Epidermal melanocyte (primary cell): ENCODE results near the gene HS6ST1.

Source experiments
- DNase-seq: peaks from one replicate; pipeline ENCODE4 v3.0.0; 2011; ENCODE audit warnings: low spot score; ENCODE audit not compliant: insufficient read length

Gene HS6ST1

DNA sequence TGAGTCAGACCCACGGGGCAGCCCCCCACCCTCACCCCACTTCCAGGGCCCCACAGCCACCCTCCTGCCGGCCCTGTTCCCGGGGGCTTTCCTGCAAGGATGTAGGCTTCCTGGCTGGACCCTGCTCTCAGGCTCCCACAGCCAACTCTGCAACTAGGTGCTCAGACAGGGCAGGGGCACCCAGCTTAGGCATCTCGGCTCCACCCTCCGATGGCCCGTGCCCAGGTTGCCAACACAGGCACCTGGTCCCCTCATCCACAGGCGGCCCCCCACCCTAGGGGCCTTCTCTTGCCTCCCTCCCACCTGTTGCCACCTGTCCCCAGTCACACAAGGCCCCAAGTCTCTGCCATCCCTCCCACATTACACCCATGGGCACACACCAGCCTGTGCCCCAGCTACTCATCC lies 34.6 kb downstream of the HS6ST1 start:
- DNase-seq = no peak

DNA sequence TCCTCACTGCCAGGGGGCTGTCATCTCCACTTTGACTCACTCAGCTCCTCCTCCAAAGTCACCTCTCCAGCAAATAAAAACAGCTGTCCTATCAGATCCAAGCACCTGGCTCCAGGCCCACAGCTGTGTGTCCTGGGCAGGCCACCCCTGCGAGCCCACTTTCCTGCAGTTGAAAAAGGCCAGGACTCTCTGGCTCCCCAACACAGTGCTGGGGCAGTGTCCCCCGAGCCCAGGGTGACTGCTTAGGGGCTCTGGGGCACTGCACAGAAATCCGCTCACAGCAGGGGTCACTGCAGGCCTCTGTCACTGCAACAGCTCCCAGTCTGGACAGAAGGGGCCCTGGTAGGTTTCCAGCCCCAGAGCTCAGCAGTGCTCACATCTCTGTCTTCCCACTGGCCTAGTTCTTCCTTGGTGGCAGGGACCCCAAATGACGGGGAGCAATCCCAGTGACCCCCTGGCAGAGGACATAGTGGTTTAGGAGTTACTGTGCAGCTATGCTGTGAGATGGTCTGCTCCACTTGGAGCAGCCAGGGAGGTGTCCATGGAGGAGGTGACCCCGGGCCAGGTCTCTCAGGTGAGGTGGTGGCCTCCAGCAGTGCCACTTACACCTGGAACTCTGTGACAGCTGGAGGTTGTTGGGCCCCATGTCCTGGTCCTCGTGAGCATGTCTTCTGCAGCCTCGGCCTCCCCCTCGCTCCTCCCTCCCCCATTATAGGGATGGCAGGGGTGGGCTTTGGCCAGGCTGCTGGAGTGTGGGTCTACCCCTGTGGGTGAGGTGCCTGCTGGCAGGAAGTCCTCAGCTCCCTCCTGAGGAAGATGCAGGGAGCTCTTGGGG lies 35.5 kb downstream of the HS6ST1 start:
- no peak for DNase-seq

DNA sequence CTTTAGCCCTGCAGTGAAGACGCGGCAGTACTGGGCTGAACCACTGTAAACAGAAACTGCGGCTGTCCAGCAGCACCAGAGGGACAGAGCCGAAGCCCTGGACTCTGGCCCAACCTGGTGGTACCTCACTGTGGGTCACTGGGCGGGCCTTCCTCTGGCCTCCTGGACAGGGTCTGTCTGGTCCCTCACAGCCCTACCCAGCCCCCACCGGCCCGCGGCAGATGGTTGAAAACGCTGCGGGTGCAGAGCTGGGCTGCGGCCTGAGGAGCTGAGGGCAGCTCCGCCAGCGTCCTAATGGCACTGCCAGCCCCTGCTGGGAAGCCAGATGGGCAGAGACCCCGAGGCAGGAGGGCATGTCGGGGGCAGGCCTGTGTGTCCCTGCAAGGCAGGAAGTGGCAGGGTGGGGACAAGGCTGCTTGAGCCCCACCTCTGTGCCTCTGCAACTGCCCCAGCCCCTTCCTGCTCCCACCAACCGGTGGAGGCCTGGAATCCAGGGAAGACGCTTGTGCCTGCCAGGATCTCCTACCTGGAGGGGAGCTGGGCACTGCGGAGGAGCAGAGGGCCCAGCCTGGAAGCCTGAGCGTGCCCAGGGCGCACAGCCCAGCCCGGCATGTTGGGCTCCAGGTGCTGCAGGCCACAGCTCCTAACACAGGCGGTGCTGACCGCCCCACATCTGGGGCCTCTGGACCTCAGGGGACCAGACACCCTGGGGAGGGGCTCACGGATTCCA lies 36.3 kb downstream of the HS6ST1 start:
- no peak for DNase-seq

DNA sequence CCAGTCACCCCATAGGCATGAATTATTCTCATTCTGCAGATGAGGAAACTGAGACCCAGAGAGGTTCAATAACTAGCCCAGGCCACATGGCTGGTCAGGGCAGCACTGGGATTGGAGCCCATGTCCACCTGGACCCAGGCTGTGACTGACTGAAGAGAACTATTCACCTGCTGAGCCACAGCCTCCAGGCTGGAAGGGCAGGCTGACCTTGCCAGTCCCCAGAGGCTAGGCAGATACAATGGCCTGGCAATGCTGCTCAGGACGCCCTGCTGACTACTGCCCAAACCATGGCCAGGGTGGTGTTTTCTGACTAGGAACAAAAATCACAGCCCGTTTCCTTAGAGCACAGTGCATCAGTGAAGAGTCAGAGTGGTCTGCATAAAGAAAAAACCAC lies 36.8 kb downstream of the HS6ST1 start:
- no peak for DNase-seq

DNA sequence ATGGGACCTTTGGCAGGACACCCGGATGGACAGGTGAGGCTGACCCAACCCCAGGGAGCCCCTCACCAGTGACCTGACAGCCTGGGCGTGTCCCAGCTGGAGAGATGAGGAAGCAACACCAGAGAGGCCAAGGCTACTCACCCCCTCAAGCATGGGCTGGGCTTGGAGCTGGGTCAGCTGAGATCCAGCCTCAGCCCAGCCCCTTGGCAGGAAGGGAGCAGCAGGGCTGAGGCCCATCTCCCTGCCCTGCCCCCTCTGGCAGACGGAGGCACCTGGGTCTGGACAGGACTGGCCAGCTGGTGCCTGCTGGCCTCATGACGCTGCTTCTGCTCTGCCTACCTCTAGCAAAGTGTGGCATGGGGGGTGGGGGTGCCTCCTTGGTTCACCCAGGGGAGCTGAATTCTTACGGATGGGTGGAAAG lies 37.8 kb downstream of the HS6ST1 start:
- no peak for DNase-seq

DNA sequence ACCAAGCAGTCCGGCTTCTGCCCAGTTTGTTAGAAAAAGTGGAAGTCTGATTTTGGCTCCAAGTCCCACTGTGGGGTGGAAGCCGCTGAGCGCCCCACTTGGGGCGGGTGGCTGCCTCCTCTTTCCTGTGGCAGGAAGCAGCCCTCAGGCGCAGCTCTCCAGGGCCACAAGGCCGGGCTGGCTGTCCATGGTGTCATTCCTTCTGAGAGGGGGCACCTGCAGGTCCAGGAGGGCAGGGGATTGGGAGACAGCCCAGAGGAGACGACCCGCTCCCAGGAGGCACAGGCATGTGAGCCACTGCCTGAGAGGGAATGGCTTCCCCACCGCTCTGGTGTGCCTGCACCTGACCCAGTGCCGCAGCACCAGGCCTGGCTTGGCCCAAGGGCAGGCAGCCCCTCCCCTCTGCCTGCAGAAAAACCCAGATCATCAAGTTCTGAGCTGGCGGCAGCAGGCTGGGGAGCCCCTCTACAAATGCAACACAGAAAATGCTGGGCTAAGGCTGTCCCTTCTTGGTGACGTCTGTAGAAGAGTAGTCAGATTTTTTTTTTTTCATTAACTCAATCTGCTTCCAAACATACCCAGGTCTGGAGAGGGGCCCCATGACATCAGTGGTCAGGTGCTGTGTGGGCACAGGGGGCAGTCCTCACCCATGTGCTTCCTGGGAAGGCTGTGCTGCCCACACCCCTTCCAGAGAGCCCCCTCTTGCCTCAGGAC lies 38.4 kb downstream of the HS6ST1 start:
- DNase-seq = no peak

DNA sequence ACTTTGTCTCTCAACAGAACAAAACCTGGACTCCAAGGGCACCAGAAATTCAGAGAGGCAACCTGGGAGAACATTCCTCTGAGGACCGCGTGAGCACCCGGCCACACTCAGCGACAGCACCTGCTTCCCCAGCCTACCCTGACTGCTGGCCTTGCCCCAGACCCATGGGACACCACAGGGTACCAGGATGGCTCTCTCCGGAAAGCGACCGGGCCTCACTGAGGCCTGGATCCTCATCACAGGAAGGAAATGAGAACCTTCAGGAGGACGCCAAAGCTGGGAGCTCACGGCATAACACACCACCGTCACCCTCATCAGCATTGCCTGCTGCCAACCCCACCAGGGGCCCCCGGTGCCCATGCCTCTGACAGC lies 38.9 kb downstream of the HS6ST1 start:
- no peak for DNase-seq

DNA sequence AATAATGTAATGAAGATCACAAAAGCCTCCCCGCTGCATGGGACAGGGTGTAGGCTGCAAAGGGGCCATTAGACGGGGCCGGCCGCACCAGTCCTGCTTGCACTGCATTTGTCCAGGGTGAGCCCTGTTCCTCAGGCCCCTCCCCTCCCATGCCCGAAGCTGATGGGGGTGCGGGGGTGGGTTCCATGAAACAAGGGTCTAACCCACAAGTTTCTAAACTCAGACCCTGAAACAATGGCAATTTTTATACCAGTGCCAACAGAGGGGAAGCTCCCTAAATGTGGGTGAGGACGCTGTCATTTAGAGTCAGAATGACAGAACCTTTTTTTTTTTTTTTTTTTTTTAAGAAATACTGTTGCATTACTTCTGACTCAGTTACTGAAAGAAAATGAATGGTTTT lies 39.7 kb downstream of the HS6ST1 start:
- DNase-seq = no peak

DNA sequence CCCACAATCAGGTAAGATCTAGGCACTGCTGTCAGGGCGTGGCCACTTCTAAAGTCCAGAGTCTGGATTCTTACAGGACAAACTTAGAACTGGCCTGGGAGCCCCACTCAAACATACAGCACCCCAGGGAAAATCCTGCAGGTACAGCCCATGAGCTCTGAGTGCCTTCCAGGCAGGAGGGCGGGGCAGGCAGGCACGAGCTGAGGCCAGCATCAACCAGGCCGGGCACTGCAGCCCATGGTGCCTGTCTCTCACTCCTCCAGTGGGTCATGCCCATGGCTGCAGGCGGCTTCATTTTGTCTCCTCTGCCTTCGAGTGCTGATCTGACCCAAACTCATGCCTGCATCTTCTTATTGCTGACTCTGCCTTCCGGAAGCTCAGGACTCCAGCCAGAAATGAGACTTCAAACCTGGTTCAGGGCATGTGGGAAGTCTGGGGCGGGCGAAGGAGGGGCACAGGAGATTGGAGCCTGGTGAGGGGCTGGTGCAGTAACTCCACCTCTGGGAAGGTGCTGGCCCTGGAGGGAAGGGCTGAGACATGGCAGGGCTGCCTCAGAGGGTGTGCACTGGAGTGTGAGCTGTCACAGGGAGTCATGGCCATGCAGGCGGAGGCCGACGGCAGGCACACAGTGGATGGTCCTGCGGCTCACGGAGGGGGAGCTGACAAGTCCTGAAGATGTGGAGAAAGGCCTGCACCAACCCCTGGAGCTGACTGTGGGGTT lies 40.5 kb downstream of the HS6ST1 start:
- no peak for DNase-seq

DNA sequence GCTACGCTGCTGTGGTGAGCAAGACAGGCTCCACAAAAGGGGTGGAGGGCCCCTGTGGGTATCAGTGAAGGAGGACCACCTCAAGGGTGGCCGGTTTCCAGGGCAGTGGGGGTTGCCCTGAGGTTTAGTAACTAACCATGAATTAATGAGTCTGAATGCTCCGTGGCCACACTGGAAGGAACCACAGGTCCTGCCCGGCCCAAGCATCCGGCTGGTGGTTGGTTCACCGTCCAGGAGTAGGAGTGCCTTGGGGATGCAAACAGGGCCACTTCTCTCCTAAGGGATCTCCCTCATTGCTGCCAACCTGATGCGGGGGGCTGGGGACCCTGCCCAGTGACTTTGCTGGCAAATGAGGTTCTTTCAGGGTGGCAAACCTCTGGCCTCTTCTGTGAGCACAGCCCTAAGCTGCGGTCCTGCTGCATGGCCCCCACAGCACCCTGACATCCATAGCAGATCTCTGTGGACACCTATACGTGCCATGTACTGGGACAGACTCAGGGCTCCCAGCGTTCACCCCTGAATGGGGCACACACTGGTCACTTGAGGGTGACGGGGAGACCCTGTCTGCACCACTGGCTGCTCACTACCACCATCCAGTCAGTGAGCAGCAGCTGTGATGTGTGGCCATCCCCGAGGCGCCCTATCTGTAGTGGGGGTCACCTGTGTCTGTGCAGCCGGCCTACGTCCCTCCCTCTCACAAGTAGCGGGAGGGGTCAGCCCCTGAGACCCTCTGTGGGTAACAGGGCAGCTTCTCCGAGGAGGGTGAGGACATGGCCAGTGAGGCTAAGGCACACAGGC lies 41.6 kb downstream of the HS6ST1 start:
- no peak for DNase-seq

DNA sequence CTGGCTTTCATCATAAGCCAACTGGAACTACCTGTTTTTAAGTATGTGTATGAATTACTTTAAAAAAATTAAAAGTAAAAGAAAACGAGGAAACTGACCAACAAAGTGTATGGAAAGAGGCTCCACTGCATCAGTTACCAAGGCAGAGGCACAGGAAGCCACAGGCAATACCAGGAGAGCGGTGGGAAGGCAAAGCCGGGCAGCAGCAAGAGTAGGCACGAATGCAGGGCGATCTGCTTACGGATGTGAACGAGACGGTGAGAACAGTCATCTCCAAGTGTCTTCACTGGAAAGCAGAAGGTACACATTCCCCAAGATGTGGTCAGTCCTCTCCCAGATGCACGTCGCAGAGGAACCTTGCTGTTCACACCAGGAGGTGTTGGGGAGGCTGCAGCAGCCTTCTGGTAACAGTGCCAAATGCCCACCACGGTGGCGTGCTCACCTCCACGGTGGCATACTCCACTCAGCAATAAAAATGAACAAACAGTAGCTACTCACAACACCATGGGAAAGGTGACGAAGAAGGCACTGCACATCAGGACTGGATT lies 43.1 kb downstream of the HS6ST1 start:
- DNase-seq = no peak

DNA sequence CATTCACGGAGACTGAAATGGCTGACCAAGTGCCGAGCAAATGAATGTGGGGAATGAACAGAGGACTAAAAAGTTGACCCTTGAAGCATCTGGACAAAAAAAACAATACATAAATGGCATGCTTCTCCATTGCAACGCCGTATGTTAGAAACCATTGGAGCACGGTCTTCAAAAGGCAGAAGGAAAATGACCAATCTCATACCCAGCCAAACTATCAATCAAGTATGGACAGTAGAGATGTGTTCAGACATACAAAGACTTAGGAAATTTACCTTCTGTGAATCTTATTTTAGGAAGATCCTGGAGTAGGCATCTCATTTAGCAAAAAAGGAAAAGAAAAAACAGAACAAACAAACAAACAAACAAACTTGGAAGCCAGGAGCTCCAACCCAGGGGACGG lies 44.5 kb downstream of the HS6ST1 start:
- DNase-seq = no peak

DNA sequence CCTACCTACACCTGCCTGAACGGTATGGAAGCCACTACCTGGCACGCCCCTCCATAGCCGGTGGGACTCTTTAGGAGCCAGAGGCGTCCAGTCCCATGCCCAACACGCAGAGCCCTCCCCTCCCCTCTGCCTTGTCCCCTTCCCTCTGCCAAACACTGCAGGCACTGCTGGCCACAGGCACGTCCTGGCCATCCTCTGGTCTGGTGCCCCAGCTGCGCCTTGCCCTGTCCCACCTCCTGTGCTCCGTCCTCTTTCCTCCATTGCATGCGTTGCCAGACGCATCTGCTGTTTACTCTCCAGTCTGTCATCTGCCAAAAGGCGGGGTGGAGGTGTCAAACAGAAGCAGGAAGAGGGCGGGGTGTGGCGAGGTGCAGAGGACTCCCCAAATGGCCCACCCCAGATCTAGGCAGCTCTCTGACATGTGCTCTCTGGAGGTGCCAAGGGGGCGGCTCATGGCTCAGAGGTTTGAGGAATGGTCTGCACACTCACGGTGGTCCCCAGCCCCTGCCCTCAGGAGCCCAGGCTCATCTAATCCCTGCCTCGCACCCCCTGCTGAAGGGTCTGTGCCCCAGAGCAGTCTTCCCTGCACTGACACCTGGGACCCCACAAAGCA lies 45.1 kb downstream of the HS6ST1 start:
- no peak for DNase-seq

DNA sequence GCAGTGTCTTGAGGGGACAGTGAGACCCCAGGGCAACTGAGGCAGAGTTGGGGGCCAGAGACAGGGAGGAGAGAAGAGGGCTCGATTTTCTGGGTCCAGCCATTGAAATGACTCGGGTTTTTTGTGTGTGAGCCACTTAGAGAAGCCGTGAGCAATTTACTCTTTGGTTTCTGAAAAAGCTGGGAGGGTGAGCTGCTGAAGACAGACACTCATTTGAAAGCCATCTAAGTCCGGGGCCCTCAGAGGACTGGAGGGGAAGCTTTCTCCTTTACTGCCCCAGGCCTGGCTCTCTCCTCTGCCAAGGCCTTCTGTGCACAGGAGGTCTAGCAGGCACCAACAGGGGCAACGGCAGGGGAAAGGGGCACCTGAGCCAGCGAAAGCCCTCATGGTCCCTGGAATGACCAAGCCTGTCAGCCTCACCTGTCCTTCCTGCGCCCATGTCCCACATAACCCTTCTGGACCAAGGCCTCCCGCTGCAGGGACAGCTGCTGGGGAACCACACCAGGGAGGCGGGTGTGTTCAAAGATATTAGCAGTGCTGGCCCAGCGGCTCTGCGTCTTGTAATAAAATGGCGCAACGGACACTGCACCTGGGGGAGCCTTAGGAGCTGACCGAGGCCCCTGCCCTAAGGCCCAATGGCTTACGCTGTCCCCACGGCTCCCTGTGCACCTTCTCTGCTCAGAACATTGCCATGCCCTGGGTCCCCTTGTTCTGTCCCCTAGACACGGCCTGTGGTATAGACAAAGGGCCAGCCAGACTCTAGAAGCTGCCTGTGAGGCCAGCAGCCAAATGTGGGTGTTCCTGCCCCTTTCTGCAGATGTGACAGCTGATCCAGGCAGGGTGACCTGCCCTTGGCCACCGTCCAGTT lies 45.8 kb downstream of the HS6ST1 start:
- no peak for DNase-seq

DNA sequence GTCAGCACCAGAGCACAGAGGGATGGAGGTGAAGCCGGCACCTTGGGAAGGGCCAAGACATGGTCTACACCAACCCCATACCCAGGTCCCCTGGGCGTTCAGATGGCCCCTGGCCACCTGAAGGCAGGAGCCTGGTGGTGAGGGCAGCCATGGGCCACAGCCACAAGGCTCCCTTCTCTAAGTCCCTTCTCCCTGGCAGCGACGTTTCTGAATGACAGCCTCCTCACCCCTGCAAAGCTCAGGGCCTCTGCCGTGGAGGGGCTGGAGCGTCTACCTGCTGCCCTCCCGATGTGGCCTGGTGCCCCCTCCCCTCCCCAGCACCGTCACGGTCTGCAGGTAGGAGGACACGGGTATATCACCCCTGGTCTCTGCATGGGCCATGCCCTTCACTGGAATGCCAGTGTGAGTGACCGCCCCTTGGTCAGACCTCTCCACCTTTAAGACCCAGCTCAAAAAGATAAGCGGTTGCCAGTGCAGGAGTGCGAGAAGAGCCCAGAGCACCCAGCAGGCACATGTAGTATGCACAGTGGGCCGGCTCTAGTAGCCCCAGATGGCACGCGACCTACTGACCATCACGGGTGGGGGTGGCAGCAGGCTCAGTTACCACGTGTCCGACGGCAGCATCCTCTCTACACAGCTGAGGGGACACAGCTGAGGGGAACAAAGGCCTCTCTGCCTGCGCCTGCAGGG lies 46.6 kb downstream of the HS6ST1 start:
- DNase-seq = no peak

DNA sequence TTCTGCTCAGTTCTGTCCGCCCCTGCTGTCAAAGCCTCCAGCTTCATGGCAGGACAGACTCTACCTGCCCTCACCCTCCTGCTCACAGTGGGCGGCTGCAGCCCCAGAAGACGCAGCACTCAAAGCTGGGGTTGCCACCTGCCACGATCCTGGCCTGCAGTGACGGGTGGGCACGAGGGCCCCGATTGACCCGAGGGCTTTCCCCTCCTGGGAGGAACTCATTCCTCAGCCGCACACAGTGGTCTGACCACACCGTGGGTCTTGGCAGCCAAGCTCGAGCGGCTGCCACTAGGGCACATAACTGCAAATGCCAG lies 47.1 kb downstream of the HS6ST1 start:
- DNase-seq = no peak

DNA sequence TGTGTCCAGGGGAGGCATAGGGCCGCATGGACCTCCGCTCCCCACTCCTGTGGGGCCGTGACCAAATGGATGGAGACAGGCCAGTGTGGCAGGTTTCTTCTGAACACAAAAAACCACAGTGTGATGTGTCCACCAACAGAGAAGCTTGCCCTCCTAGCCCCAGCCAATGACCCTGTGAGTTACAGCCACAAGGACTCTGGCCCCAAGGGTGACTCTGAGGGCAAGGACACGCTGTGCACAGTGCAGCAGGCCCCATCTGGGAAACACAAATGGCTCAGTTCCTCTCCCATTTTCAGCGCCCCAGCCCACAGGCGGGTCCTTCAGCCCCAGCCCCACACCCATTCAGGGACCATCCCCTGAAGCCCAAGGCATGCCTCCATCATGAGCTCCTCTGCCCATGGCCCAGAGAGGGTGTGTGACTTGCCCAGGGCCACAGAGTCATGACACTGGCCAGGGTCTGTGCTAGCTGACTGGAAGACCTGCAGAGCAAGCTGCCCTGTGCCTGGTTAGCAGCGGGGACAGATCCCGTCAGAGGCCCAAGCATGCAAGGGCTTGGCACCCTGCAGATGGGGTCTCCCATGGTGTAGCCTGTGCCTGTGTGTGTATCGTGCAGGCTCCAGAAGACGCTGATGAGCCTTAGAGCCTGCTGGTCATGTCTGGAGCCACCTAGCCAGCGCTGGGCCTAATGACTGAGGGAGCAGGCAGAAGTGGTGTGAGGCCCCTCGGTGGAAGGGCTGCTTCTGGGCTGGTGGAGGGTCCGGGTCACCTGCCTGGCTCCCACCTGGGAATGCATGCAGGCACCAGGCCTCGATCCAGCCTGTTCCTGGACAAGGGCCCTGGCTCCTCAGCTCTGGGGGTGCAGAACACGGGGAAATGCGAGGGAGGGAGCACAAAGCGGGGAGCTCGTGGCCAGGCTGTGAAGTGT lies 47.7 kb downstream of the HS6ST1 start:
- no peak for DNase-seq
